Neural cell (in vitro differentiated cells): ENCODE measurements around the gene RPL13A. TPM values are rescaled to one million over a fixed set of nuclear protein-coding genes. Genes with fewer than 3 reads are reported as not detected.

Experiments
- H2AFZ ChIP-seq: fragments of 200-600, 300-800 bp; sonication (generic), shearing (Covaris generic); 2 replicates; pipeline ENCODE4 v1.6.0; 2014; ENCODE audit warnings: low read depth, mild to moderate bottlenecking, antibody characterized with exemption, low read length, moderate library complexity
- H3F3A ChIP-seq: fragments of 200-600 bp; shearing (Covaris generic); 2 replicates; pipeline ENCODE4 v1.6.1; 2016; ENCODE audit warnings: mild to moderate bottlenecking, moderate library complexity, mixed read lengths, antibody characterized with exemption, low read length; ENCODE audit not compliant: insufficient read depth, poor library complexity, severe bottlenecking
- H3K27ac ChIP-seq: fragments of 200-600, 300-800 bp; sonication (generic), shearing (Covaris generic); 2 replicates; pipeline ENCODE4 v1.5.1; 2014; ENCODE audit warnings: mild to moderate bottlenecking, low read length, moderate library complexity
- H3K27me3 ChIP-seq: fragments of 300-800, 200-600 bp; sonication (generic), shearing (Covaris generic); 2 replicates; pipeline ENCODE4 v1.6.0; 2014; ENCODE audit warnings: mild to moderate bottlenecking, low read depth, low read length, moderate library complexity; ENCODE audit not compliant: insufficient read depth
- H3K36me3 ChIP-seq: fragments of 300-800, 200-600 bp; sonication (generic), shearing (Covaris generic); 2 replicates; pipeline ENCODE4 v1.5.1; 2014; ENCODE audit warnings: mild to moderate bottlenecking, antibody characterized with exemption, low read length, moderate library complexity; ENCODE audit not compliant: insufficient read depth
- H3K4me2 ChIP-seq: fragments of 300-800, 200-600 bp; sonication (generic), shearing (Covaris generic); 2 replicates; pipeline ENCODE4 v1.6.0; 2014; ENCODE audit warnings: mild to moderate bottlenecking, low read length
- H3K4me3 ChIP-seq: fragments of 300-800, 200-600 bp; sonication (generic), shearing (Covaris generic); 2 replicates; pipeline ENCODE4 v1.5.1; 2014; ENCODE audit warnings: mild to moderate bottlenecking, low read length, moderate library complexity
- H3K79me2 ChIP-seq: fragments of 200-600 bp; shearing (Covaris generic); replicated peaks from 2 replicates; pipeline ENCODE4 v1.6.0; 2014; ENCODE audit warnings: mild to moderate bottlenecking, low read length, moderate library complexity; ENCODE audit not compliant: insufficient read depth
- H3K9ac ChIP-seq: fragments of 300-800, 200-600 bp; sonication (generic), shearing (Covaris generic); 2 replicates; pipeline ENCODE4 v1.6.1; 2016; ENCODE audit warnings: mild to moderate bottlenecking, low read length, mixed read lengths
- H3K9me2 ChIP-seq: fragments of 200-600 bp; shearing (Covaris generic); 2 replicates; pipeline ENCODE4 v1.6.1; 2016; ENCODE audit warnings: mild to moderate bottlenecking, low read length, mixed read lengths; ENCODE audit not compliant: insufficient read depth
- H3K9me3 ChIP-seq: fragments of 200-600, 300-800 bp; sonication (generic), shearing (Covaris generic); 2 replicates; pipeline ENCODE4 v1.6.1; 2016; ENCODE audit warnings: mild to moderate bottlenecking, mixed run types, low read length, moderate library complexity, mixed read lengths
- H4K20me1 ChIP-seq: fragments of 200-600 bp; shearing (Covaris generic); 2 replicates; pipeline ENCODE4 v1.6.1; 2016; ENCODE audit warnings: mild to moderate bottlenecking, mixed run types; ENCODE audit not compliant: insufficient read depth
- EP300 ChIP-seq: fragments of 450-650 bp; conservative IDR thresholded peaks from 2 replicates; pipeline ENCODE4 v1.6.1; 2014; ENCODE audit warnings: antibody characterized with exemption, mild to moderate bottlenecking, moderate library complexity; ENCODE audit not compliant: poor library complexity, severe bottlenecking
- EZH2 ChIP-seq: fragments of 200-600, 300-800 bp; shearing (Covaris generic), sonication (generic); IDR thresholded peaks from 2 replicates; pipeline ENCODE4 v1.6.1; 2014; ENCODE audit warnings: antibody characterized with exemption, low read length, borderline replicate concordance, mild to moderate bottlenecking; ENCODE audit not compliant: insufficient read depth, poor library complexity, severe bottlenecking
- MXI1 ChIP-seq: fragments of 450-650 bp; conservative IDR thresholded peaks from 2 replicates; pipeline ENCODE4 v1.6.1; 2014; ENCODE audit warnings: antibody characterized with exemption, mild to moderate bottlenecking; ENCODE audit not compliant: poor library complexity, severe bottlenecking
- POLR2AphosphoS5 ChIP-seq: IDR thresholded peaks from 2 replicates; pipeline ENCODE4 v1.6.1; 2012
- RAD21 ChIP-seq: fragments of 450-650 bp; conservative IDR thresholded peaks from 2 replicates; pipeline ENCODE4 v1.6.1; 2014; ENCODE audit warnings: antibody characterized with exemption, mild to moderate bottlenecking, moderate library complexity
- SMC3 ChIP-seq: fragments of 450-650 bp; conservative IDR thresholded peaks from 2 replicates; pipeline ENCODE4 v1.6.1; 2014; ENCODE audit warnings: antibody characterized with exemption, mild to moderate bottlenecking, moderate library complexity; ENCODE audit not compliant: poor library complexity
- TAF1 ChIP-seq: IDR thresholded peaks from 2 replicates; pipeline ENCODE4 v1.6.1; 2012; ENCODE audit warnings: low read depth
- polyA plus RNA-seq: library from polyadenylated mRNA; depleted of rRNA; stranded (reverse); fragments of >200 nt; gene quantifications from 2 replicates; pipeline ENCODE4 v1.2.3, GENCODE V29; 2014
- TF ChIP-seq, protein P1 (sequence below): IDR thresholded peaks from 2 replicates; pipeline ENCODE4 v1.6.1; 2012; ENCODE audit warnings: borderline replicate concordance
- TF ChIP-seq, protein P2 (sequence below): fragments of 450-650 bp; IDR thresholded peaks from 2 replicates; pipeline ENCODE4 v1.5.1; 2014; ENCODE audit warnings: antibody characterized with exemption, mild to moderate bottlenecking, moderate library complexity; ENCODE audit not compliant: poor library complexity, severe bottlenecking

RPL13A gene
- polyA plus RNA-seq, 1 donor from 2014 or later = 2,313 TPM

DNA sequence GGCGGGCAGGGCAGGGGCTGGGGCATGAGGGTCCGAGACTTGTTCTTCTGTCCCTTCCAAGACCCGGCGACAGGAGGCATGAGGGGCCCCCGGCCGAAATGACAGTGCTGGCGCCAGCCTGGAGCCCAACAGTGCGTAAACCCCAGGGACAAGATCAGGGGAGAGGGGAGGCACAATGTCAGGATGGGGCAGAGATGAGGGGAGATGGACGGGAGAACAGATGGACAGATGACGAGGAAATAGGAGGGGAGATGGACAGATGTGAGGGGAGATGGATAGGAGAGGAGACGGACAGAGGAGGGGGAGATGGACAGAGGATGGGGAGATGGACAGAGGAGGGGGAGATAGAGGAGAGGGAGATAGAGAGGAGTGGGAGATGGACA lies 12.9 kb upstream of the RPL13A start:
- no peak overlapping the region for H3K9ac ChIP-seq
- H4K20me1 ChIP-seq = no peaks in the 10 kb centered on the region
- TF ChIP-seq RAD21 (no peak), TAF1 (no peak), EP300 (no peak), SMC3 (no peak), EZH2 (no peak), MXI1 (no peak), POLR2AphosphoS5 (no peak)
- TF ChIP-seq, protein P1, sequence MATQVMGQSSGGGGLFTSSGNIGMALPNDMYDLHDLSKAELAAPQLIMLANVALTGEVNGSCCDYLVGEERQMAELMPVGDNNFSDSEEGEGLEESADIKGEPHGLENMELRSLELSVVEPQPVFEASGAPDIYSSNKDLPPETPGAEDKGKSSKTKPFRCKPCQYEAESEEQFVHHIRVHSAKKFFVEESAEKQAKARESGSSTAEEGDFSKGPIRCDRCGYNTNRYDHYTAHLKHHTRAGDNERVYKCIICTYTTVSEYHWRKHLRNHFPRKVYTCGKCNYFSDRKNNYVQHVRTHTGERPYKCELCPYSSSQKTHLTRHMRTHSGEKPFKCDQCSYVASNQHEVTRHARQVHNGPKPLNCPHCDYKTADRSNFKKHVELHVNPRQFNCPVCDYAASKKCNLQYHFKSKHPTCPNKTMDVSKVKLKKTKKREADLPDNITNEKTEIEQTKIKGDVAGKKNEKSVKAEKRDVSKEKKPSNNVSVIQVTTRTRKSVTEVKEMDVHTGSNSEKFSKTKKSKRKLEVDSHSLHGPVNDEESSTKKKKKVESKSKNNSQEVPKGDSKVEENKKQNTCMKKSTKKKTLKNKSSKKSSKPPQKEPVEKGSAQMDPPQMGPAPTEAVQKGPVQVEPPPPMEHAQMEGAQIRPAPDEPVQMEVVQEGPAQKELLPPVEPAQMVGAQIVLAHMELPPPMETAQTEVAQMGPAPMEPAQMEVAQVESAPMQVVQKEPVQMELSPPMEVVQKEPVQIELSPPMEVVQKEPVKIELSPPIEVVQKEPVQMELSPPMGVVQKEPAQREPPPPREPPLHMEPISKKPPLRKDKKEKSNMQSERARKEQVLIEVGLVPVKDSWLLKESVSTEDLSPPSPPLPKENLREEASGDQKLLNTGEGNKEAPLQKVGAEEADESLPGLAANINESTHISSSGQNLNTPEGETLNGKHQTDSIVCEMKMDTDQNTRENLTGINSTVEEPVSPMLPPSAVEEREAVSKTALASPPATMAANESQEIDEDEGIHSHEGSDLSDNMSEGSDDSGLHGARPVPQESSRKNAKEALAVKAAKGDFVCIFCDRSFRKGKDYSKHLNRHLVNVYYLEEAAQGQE = no peak
- TF ChIP-seq, protein P2, sequence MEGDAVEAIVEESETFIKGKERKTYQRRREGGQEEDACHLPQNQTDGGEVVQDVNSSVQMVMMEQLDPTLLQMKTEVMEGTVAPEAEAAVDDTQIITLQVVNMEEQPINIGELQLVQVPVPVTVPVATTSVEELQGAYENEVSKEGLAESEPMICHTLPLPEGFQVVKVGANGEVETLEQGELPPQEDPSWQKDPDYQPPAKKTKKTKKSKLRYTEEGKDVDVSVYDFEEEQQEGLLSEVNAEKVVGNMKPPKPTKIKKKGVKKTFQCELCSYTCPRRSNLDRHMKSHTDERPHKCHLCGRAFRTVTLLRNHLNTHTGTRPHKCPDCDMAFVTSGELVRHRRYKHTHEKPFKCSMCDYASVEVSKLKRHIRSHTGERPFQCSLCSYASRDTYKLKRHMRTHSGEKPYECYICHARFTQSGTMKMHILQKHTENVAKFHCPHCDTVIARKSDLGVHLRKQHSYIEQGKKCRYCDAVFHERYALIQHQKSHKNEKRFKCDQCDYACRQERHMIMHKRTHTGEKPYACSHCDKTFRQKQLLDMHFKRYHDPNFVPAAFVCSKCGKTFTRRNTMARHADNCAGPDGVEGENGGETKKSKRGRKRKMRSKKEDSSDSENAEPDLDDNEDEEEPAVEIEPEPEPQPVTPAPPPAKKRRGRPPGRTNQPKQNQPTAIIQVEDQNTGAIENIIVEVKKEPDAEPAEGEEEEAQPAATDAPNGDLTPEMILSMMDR = no peak
- no peak overlapping the region for H3K4me3 ChIP-seq
- no peaks in the 10 kb centered on the region for H3K9me3 ChIP-seq
- no peaks in the 10 kb centered on the region for H3K9me2 ChIP-seq
- H3K4me2 ChIP-seq = no peak overlapping the region
- H3K27me3 ChIP-seq = peaks cover 4% of the 10 kb centered on the region
- no peak overlapping the region for H3K27ac ChIP-seq
- no peaks in the 10 kb centered on the region for H3K79me2 ChIP-seq
- H2AFZ ChIP-seq = no peak overlapping the region
- no peaks in the 10 kb centered on the region for H3K36me3 ChIP-seq
- no peaks in the 10 kb centered on the region for H3F3A ChIP-seq

DNA sequence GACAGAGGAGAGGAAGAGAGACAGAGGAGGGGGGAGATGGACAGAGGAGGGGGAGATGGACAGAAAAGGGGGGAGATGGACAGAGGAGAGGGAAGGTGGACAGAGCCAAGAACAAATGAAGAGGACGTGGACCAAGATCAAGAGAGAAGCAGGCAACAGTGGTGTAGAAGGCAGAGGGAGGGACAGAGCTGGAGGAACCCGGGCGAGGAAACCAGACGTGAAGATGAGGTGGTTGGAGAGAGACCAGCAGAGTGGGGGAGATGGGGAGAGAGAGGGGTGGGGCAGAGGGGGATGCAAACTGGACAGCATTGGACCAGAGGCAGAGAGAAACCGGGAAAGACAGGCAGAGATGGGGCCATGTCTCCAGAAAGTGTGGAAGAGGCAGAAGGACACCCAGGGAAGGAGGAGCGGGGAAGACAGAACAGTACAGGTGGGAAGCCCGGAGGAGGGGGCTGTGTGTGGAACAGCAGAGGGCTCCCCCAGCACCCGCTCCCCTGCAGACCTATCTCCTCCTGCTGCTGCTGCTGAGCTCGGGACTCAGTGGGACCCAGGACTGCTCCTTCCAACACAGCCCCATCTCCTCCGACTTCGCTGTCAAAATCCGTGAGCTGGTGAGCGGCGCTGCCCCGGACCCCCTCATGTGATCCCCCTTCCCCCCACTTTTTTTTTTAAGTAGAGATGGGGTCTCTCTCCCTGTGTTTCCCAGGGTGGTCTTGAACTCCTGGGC lies 12.1 kb upstream of the RPL13A start:
- Histone ChIP-seq H3K4me3 (no peak overlapping the region), H3K27ac (no peak overlapping the region), H3K27me3 (peaks cover 4% of the 10 kb centered on the region), H3F3A (no peaks in the 10 kb centered on the region), H2AFZ (no peak overlapping the region), H3K36me3 (no peaks in the 10 kb centered on the region), H3K9ac (no peak overlapping the region), H3K9me2 (no peaks in the 10 kb centered on the region), H4K20me1 (no peaks in the 10 kb centered on the region), H3K4me2 (no peak overlapping the region), H3K9me3 (no peaks in the 10 kb centered on the region), H3K79me2 (no peaks in the 10 kb centered on the region)
- TF ChIP-seq EP300 (no peak), RAD21 (no peak), EZH2 (no peak), SMC3 (no peak), MXI1 (no peak), TAF1 (no peak), POLR2AphosphoS5 (no peak)
- TF ChIP-seq, protein P2 = no peak
- TF ChIP-seq, protein P1 = no peak
